Choroid plexus epithelial cell (primary cell): Measurements from ENCODE around the gene COL11A2.

Source experiments
- DNase-seq: peaks from one replicate; pipeline ENCODE4 v3.0.0-alpha.2; 2010; ENCODE audit warnings: low read depth
- H3K4me3 ChIP-seq: 2 replicates; pipeline ENCODE4 v1.5.1; 2011; ENCODE audit warnings: low read depth, mild to moderate bottlenecking, control low read depth, low read length, moderate library complexity
- CTCF ChIP-seq: conservative IDR thresholded peaks from 2 replicates; pipeline ENCODE4 v1.5.1; 2011; ENCODE audit warnings: low read depth, mild to moderate bottlenecking, control low read depth, inconsistent platforms, low read length, moderate library complexity

COL11A2 gene

GRCh38 chr6:33123181-33123580 lies 69.1 kb downstream of the COL11A2 start:
- H3K4me3 ChIP-seq: no peak overlapping the region
- no peak for TF ChIP-seq CTCF

DNA sequence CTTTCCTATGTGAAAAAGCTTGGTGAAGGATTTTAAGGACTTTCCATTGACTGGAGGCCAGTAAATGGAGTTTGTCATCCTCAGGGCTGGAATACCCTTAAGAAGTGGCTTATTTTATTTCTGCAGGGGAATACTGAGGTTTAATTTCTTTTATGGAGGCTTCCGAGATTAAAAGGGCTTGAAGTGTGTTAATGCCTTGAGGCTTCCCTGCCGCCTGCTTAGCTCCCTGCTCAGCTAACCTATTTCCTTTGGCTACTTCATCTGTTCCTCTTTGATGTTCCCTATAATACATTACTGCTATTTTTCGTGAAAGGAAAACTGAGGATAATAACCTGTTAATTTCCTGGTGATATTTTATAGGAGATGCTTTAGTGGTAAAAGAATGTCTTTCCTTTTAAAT lies 72.3 kb downstream of the COL11A2 start:
- TF ChIP-seq CTCF: no peak
- no peak overlapping the region for H3K4me3 ChIP-seq
- DNase-seq: no peak

More at GRCh38 chr6:33123181-33123580, 69.1 kb downstream of the COL11A2 start:
- DNase-seq: no peak

DNA sequence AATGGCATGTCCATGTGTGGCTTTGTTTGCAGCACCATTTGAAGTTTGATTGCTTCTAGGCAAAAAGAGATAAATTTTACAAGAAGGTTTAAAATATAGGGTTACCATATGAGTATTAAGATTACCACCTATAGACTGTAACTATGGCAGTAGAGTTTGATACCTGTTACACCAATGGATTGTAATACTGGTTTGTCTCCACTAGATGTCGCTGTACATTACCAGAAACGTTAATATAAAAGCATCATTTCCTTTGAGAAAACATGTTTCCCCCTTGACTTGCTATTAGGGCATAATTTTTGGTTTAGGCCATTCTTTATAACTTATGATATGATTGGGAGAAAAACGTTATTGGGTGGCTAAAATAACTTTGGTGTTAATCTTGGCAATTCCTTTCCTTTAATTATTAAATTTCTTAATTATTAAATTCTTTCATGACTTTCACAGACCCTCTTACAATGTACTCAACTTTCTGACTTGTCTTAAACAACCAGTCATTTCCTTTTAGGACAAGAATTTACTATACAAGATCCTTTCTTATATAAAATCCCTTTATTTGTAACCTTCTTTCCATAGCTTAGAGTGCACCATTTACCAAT lies 73.6 kb downstream of the COL11A2 start:
- peak; percentile 59 for TF ChIP-seq CTCF
- peak; percentile 69 for DNase-seq

GRCh38 chr6:33117811-33118277 lies 74.4 kb downstream of the COL11A2 start:
- no peak overlapping the region for H3K4me3 ChIP-seq
- TF ChIP-seq CTCF: no peak
- no peak for DNase-seq

More for the DNA sequence above, 73.6 kb downstream of the COL11A2 start:
- no peak overlapping the region for H3K4me3 ChIP-seq

DNA sequence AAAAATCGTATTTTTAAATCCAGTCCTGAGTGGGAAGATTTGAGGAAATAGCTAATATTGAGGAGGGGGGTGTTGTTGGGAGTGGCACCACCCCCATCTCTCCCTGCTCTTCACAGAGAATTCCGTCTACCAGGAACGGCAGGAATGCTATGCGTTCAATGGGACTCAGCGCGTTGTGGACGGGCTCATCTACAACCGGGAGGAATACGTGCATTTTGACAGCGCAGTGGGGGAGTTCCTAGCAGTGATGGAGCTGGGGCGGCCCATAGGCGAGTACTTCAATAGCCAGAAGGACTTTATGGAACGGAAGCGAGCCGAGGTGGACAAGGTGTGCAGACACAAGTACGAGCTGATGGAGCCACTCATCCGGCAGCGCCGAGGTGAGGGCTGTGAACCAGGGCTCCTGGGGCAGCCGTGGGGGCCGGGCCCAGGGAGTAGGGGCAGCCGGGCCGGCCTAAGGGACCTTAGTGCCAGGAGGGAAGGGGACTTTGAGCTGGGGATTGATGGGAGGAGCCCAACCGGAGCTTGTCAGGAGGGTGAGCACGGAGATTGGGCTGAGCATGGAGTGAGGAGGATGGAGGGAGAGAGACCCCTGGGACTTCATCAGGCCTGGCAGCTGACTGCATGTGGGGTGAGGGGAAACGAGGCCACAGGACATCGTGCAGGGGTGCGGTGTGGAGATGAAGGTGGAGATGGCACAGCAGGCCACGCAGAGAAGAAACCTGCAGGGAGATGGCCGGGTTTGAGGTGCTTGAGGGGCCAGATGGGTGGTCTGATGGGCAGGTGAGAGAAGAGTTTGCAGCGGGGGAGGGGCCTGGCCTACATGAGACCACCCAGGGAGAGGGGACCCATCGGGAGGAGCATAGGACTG lies 75.2 kb downstream of the COL11A2 start:
- no peak overlapping the region for H3K4me3 ChIP-seq
- no peak for TF ChIP-seq CTCF
- DNase-seq: no peak

- no peak for TF ChIP-seq CTCF
- DNase-seq: no peak
- no peak overlapping the region for H3K4me3 ChIP-seq
Observed at GRCh38 chr6:33116417-33116816, 75.8 kb downstream of the COL11A2 start.
